Osteocyte (in vitro differentiated cells): ENCODE measurements around the gene MUC20. TPM values are rescaled to one million over a fixed set of nuclear protein-coding genes. Genes with fewer than 3 reads are reported as not detected.

Source experiments
- DNase-seq: peaks from one replicate; pipeline ENCODE4 v3.0.0; 2021; ENCODE audit warnings: mixed read lengths; ENCODE audit not compliant: unreplicated experiment; ENCODE audit errors: extremely low spot score
- H3K27ac Mint-ChIP-seq: one replicate; pipeline ENCODE4 v1.8.0; 2021; ENCODE audit warnings: mild to moderate bottlenecking, mixed read lengths; ENCODE audit not compliant: unreplicated experiment
- H3K27me3 Mint-ChIP-seq: one replicate; pipeline ENCODE4 v1.8.0; 2021; ENCODE audit warnings: mixed read lengths; ENCODE audit not compliant: unreplicated experiment
- H3K36me3 Mint-ChIP-seq: one replicate; pipeline ENCODE4 v1.8.0; 2021; ENCODE audit warnings: mixed read lengths; ENCODE audit not compliant: unreplicated experiment
- H3K4me1 Mint-ChIP-seq: one replicate; pipeline ENCODE4 v1.8.0; 2021; ENCODE audit warnings: mixed read lengths; ENCODE audit not compliant: unreplicated experiment
- H3K4me3 Mint-ChIP-seq: one replicate; pipeline ENCODE4 v1.8.0; 2021; ENCODE audit warnings: mild to moderate bottlenecking, moderate library complexity, mixed read lengths; ENCODE audit not compliant: unreplicated experiment
- H3K9me3 Mint-ChIP-seq: one replicate; pipeline ENCODE4 v1.8.0; 2021; ENCODE audit warnings: mixed read lengths; ENCODE audit not compliant: unreplicated experiment
- CTCF ChIP-seq: fragments of 200-600 bp; sonication (generic); IDR thresholded peaks from 2 replicates; pipeline ENCODE4 v1.5.0; 2021; ENCODE audit warnings: antibody characterized with exemption, mild to moderate bottlenecking, moderate library complexity
- total RNA-seq: library from RNA; stranded (reverse); gene quantifications from 2 replicates; pipeline ENCODE4 v1.2.1, GENCODE V29; 2021

The MUC20 gene
- total RNA-seq, 1 donor from 2014 or later: 7.6 TPM

- no peak overlapping the region for H3K27ac Mint-ChIP-seq
- DNase-seq: no peak
- peaks cover 19% of the 10 kb centered on the region for H3K27me3 Mint-ChIP-seq
- no peaks in the 10 kb centered on the region for H3K9me3 Mint-ChIP-seq
- H3K36me3 Mint-ChIP-seq: no peaks in the 10 kb centered on the region
- no peak for TF ChIP-seq CTCF
- peaks cover 2% of the 10 kb centered on the region for H3K4me1 Mint-ChIP-seq
- no peak overlapping the region for H3K4me3 Mint-ChIP-seq
Observed at GRCh38 chr3:195754141-195754540, 33.4 kb downstream of the MUC20 start.

GRCh38 chr3:195754906-195755305, 34.1 kb downstream of the MUC20 start:
- Mint-ChIP-seq H3K27ac (no peak overlapping the region), H3K36me3 (no peaks in the 10 kb centered on the region), H3K4me3 (no peak overlapping the region), H3K9me3 (no peaks in the 10 kb centered on the region), H3K27me3 (peaks cover 24% of the 10 kb centered on the region), H3K4me1 (peaks cover 2% of the 10 kb centered on the region)
- DNase-seq: no peak
- no peak for TF ChIP-seq CTCF

GRCh38 chr3:195755391-195755790, 34.6 kb downstream of the MUC20 start:
- no peak overlapping the region for H3K27ac Mint-ChIP-seq
- no peak for DNase-seq
- no peak overlapping the region for H3K4me3 Mint-ChIP-seq
- H3K36me3 Mint-ChIP-seq: no peaks in the 10 kb centered on the region
- peaks cover 2% of the 10 kb centered on the region for H3K4me1 Mint-ChIP-seq
- H3K27me3 Mint-ChIP-seq: peaks cover 28% of the 10 kb centered on the region
- TF ChIP-seq CTCF: no peak
- H3K9me3 Mint-ChIP-seq: no peaks in the 10 kb centered on the region

- DNase-seq: no peak
- Mint-ChIP-seq H3K4me3 (no peak overlapping the region), H3K27me3 (peaks cover 28% of the 10 kb centered on the region), H3K36me3 (no peaks in the 10 kb centered on the region), H3K27ac (no peak overlapping the region), H3K4me1 (peaks cover 2% of the 10 kb centered on the region), H3K9me3 (no peaks in the 10 kb centered on the region)
- TF ChIP-seq CTCF: no peak
Observed at GRCh38 chr3:195755791-195756676, 35.3 kb downstream of the MUC20 start.

GRCh38 chr3:195757438-195757770, 36.6 kb downstream of the MUC20 start:
- Mint-ChIP-seq H3K27me3 (peaks cover 28% of the 10 kb centered on the region), H3K9me3 (no peaks in the 10 kb centered on the region), H3K4me1 (peaks cover 2% of the 10 kb centered on the region), H3K27ac (no peak overlapping the region), H3K4me3 (no peak overlapping the region), H3K36me3 (no peaks in the 10 kb centered on the region)
- DNase-seq: no peak
- no peak for TF ChIP-seq CTCF
